Fibroblast of the aortic adventitia (primary cell): ENCODE data around the gene TPM3. TPM values are rescaled to one million over a fixed set of nuclear protein-coding genes. Genes with fewer than 3 reads are reported as not detected.
"Not testable (repeated sequence)": the region's sequence is repeated elsewhere in the genome, so short reads cannot be mapped to it uniquely, and the experiment has no call there.

Source experiments
- DNase-seq: peaks from one replicate; pipeline ENCODE4 v3.0.0-alpha.2; 2010; ENCODE audit warnings: low read depth
- H3K4me3 ChIP-seq: 2 replicates; pipeline ENCODE4 v1.5.1; 2011; ENCODE audit warnings: low read depth, mild to moderate bottlenecking, control low read depth, low read length, moderate library complexity
- total RNA-seq: library from RNA; depleted of rRNA; stranded (reverse); fragments of >200 nt; gene quantifications from 2 replicates; pipeline ENCODE4 v1.2.3, GENCODE V29; 2012; ENCODE audit warnings: low replicate concordance
- TF ChIP-seq, protein P1 (sequence below): IDR thresholded peaks from 2 replicates; pipeline ENCODE4 v1.5.1; 2011; ENCODE audit warnings: mild to moderate bottlenecking, low read length, control low read depth, inconsistent platforms; ENCODE audit not compliant: insufficient read depth

The TPM3 gene
- total RNA-seq, 1 donor: 649 TPM

- TF ChIP-seq, protein P1, sequence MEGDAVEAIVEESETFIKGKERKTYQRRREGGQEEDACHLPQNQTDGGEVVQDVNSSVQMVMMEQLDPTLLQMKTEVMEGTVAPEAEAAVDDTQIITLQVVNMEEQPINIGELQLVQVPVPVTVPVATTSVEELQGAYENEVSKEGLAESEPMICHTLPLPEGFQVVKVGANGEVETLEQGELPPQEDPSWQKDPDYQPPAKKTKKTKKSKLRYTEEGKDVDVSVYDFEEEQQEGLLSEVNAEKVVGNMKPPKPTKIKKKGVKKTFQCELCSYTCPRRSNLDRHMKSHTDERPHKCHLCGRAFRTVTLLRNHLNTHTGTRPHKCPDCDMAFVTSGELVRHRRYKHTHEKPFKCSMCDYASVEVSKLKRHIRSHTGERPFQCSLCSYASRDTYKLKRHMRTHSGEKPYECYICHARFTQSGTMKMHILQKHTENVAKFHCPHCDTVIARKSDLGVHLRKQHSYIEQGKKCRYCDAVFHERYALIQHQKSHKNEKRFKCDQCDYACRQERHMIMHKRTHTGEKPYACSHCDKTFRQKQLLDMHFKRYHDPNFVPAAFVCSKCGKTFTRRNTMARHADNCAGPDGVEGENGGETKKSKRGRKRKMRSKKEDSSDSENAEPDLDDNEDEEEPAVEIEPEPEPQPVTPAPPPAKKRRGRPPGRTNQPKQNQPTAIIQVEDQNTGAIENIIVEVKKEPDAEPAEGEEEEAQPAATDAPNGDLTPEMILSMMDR: no peak
- DNase-seq: peak; percentile 56
- no peak overlapping the region for H3K4me3 ChIP-seq
Observed at GRCh38 chr1:154157520-154158306, 34.2 kb downstream of the TPM3 start.

GRCh38 chr1:154155251-154155650, 36.6 kb downstream of the TPM3 start:
- DNase-seq: peak; percentile 63
- TF ChIP-seq, protein P1: no peak
- no peak overlapping the region for H3K4me3 ChIP-seq

- H3K4me3 ChIP-seq: no peak within 1 kb of the TSS
- DNase-seq: peak; percentile 44
- TF ChIP-seq, protein P1: no peak
Observed at GRCh38 chr1:154154534-154155191, 37.2 kb downstream of the TPM3 start, which contains the start of gene NUP210L. Gene NUP210L (minus strand): TSS chr1:154155073.

DNA sequence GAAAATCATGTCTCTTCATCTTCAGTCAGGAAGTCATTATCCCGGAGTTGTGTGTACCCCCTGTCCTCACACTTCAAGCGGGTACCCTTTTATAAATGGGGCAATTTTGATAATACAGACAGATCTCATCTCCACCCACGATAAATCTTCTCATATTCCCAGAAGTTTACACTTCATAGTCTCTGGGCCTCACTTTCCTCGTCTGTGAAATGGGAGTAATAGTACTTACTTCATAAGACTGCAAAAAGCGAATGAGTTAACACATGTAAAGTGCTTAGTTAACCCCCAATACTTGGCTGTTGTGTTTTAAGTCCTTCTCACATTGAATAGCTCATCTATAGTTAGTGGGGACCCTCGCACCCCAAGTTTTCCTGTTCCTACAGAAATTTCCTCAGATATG, 37.8 kb downstream of the TPM3 start:
- no peak for DNase-seq
- H3K4me3 ChIP-seq: no peak overlapping the region

DNA sequence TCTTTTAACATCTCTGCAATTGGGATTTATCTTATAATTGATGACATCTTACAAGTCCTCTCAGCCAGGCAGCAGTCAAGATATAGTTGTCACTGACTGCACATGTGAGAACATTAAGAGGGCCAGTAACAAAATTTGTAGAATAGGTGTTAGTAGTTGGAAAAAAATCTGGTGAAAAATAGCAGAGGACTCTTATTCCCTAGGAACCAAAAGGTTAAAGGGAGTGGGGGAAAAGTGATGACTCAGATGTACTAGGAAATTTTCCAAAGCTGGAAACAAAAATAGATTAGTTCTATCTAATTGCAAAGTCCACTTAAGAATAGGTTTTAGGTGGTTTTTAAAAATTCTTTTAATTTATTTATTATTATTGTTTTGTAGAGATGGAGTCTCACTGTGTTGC, 40.6 kb downstream of the TPM3 start:
- H3K4me3 ChIP-seq: no peak overlapping the region
- TF ChIP-seq, protein P1: no peak
- peak; percentile 37 for DNase-seq

More for the DNA sequence above, 37.8 kb downstream of the TPM3 start:
- TF ChIP-seq, protein P1: no peak

- no peak for DNase-seq
- H3K4me3 ChIP-seq: no peak overlapping the region
- TF ChIP-seq, protein P1: no peak
Observed at GRCh38 chr1:154148807-154149206, 43.1 kb downstream of the TPM3 start.

- DNase-seq, H3K4me3 ChIP-seq: not testable (repeated sequence)
Observed at GRCh38 chr1:154147505-154147904, 44.4 kb downstream of the TPM3 start.
